Measurements from ENCODE around the gene C20orf144.
"Not testable (repeated sequence)": the region's sequence is repeated elsewhere in the genome, so short reads cannot be mapped to it uniquely, and the experiment has no call there.

Gene C20orf144

GRCh38 chr20:33698966-33699365 is 36.8 kb downstream of the C20orf144 start:
- DNase-seq, result not testable (repeated sequence)

GRCh38 chr20:33700696-33701441 is 38.7 kb downstream of the C20orf144 start:
- not testable (repeated sequence) for DNase-seq

GRCh38 chr20:33701629-33702450 is 39.7 kb downstream of the C20orf144 start:
- DNase-seq, result no peak

- no peak for DNase-seq
These were observed 40.7 kb downstream of the C20orf144 start for GRCh38 chr20:33702861-33703260.

- no peak for DNase-seq
These were observed 41.5 kb downstream of the C20orf144 start for GRCh38 chr20:33703498-33704137.

- no peak for DNase-seq
These were observed 42.2 kb downstream of the C20orf144 start for GRCh38 chr20:33704197-33704924.

GRCh38 chr20:33707668-33708067 is 45.5 kb downstream of the C20orf144 start:
- no peak for DNase-seq

- DNase-seq, result no peak
These were observed 47.3 kb downstream of the C20orf144 start for GRCh38 chr20:33709398-33709797.

GRCh38 chr20:33709905-33710541 is 47.9 kb downstream of the C20orf144 start:
- DNase-seq, result no peak

- no peak for DNase-seq
These were observed 48.7 kb downstream of the C20orf144 start for GRCh38 chr20:33710681-33711445.

- DNase-seq, result no peak
These were observed 49.3 kb downstream of the C20orf144 start for GRCh38 chr20:33711446-33711738.
